HS-27A (cell line): Measurements from ENCODE around the gene C22orf39.

Experiments
- DNase-seq: peaks from one replicate; pipeline ENCODE4 v3.0.0-alpha.2; 2012; ENCODE audit warnings: low read depth, missing footprints

C22orf39 gene

DNA sequence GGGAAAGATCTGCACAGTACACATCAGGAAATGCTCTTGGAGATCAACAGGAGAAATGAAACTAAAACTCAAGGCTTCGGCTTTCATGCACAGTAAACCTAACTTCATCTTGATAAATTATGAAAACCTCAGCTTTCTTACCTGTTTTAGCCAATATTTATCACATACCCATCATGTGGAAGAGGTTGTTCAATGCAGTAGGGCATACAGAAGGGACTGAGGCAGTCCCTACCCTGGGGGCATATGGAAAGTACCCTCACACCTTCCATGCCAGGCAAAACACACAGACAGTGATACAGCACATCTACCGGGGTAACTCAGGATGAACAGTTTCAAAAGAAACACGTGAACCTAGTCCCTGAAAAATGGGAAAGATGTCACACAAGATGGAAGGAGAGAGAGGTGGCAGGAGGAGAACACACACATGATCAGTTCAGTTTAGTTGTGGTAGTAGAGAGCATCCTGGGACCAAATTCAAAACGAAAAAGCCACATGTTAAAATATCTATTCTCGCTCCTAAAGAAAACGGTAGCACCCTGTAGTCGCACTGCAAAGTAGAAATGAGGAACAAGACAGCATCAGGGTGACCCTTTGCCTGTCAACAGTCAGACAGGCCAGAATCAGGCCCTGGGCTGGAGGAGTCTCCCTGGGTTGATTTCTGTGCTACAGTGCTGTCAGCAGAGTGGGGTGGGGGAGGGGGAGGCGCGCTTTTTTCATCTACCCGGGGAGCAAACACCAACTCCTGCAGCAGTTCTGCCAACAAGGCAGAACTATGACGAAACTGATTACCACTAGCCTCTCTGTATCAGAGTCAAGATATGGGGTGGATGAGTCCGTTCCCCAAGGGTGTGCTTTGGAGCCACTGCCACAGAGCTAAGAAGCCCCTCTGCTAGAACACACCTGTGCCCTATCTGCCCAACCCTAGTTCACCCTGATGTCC lies 17.3 kb downstream of the C22orf39 start:
- DNase-seq: no peak

DNA sequence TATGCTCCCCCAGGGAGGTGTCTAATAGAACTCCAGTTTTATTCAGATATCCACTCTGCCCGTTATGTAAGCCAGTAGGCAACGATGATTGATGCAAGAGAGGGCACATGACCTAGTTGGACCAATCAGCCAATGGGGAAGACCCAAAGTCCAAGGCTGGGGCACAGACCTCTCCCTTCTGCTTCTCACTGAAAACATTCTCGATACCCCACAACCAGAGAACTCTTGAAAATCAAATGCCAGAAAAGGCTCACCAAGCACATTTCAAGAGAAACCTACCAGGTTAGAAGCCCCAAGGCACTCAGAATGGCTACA lies 23.4 kb downstream of the C22orf39 start:
- no peak for DNase-seq

DNA sequence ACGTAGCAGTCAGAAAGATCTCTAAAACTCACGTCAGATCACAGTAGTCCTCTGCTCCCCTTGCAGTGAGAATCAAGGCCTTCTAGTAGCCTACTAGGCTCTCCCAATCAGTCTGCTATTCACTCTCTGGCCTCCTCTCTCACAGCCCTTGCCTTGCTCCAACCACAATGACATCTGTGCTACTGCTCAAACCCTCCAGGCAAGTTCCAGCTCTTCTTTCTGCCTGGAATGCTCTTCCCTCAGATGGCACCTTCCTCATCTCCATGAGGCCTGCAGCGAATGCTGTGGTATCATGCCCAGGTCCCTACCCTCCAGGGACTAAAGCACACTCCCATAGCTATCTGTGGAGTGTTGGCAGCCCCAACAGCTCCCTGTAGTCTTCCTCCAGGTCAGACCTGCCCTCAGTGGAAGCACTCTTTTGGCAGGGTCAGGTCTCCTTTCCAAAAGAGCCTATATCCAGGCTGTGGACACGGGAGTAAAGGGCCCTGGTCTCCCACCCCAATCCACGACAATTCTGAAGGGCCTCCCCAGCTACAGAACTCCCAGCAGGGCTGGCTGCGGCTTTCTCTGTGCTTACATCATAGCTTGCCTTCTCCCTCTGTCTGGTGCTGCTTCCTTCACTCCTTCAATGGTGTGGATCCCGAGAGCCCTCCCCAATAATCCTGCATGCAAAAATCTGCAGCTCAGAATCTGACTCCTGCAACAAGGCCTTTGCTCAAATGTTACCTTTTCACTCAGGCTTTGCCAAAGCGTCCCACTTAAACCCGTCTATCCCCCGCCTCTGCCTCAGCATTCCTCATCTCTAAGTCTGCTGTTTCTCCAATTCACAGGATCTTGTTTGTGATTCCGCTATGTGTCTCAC lies 24.8 kb downstream of the C22orf39 start:
- DNase-seq: no peak

DNA sequence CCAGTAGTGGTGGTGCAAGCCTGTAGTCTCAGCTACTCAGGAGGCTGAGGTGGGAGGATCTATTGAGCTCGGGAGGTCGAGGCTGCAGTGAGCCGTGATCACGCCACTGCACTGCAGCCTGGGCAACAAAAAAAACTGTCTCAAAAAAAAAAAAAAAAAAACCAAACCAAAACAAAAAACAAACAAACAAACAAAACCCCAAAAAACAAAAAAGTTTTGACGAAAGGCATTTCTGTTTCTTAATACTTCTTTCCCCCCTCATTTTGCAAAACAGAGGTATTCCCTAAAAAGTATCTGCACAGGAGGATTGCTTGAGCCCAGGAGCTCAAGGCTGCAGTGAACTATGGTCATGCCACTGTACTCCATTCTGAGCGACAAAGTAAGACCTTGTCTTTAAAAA lies 27.2 kb downstream of the C22orf39 start:
- DNase-seq: no peak

DNA sequence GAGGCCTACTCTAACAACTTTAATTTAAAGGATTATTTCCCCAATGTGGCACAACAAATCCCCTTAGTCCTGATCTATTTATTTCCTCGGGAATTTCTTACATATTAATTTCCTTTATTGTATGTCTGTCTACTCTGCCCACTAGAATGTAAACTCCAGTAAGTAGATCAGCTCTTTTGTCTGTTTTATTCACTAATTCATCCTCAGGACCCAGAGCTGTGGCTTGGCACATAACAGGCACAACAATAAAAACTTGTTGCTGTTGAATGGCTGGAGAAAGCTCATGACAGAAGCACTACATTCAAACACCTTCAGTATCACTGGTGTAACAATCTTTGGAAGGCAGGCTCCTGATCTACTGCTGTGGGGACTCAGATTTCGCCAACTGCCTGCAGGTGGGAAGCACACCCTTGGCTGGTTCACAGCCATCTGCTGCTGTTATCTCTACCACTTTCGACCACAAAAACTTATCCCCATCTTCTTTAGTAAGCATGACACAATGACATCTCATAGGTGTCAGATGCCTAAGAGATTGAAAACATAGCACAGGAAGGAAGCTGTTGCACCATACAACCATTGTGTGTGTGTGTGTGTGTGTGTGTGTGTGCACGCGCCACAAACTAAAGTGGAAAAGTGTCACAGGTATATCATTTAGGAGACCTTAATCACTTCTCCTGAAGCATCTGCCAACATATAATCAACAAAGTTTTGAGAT lies 27.9 kb downstream of the C22orf39 start:
- no peak for DNase-seq

DNA sequence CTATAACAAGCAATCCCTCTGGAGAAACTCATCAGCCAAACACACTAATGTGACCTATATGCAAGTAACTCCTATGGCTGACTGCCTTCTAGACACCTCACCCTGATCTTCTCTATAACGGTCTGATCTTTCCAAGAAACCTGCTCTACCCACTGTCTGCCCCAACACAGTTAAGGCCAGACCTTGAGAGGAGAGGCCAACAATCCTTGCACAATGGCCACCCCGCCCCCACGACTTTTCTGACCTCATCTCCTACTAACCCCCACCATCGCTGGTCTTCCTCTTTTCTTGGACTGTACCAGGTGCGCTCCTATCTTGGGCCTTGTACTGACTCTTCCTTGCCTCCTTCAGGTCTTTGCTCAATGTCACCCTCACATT lies 28.4 kb downstream of the C22orf39 start:
- no peak for DNase-seq

DNA sequence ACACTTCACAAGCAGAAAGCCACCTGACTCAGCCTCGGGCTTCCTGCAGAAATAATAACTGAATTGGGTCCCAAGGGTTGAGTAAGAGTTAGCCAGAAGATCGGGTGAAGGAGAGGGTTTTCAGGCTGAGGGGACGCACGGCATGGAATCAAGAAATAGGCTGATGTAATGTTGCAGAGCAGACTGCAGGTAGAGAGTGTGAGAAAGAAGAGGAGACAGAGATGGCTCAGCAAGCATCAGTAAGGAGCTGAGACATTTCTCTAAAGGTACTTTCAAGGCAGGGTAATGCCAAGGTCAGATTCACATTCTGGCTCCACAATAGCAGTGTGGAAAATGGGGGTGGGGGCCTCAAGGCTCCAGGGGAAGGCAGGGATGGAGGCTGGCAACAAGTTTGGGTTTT lies 34.6 kb downstream of the C22orf39 start:
- no peak for DNase-seq

DNA sequence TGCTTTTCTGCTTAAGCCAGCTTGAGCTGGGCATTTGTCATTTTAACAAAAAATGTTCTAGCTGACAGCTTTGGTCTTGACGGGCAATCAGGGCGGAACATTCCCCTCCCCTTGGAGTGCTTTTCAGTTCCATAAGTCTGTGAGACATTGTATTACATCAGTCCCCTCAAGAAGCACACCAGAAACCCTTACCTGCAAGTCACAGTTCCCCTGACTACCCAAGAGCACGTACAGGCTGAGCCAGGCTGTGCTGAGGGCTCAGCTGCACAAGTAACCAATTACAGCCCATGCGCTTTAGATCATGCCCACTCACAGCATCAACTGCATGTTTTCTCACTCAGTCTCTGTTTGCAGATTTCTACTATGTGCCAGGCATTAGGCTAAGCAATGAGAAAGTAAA lies 35.0 kb downstream of the C22orf39 start:
- no peak for DNase-seq

DNA sequence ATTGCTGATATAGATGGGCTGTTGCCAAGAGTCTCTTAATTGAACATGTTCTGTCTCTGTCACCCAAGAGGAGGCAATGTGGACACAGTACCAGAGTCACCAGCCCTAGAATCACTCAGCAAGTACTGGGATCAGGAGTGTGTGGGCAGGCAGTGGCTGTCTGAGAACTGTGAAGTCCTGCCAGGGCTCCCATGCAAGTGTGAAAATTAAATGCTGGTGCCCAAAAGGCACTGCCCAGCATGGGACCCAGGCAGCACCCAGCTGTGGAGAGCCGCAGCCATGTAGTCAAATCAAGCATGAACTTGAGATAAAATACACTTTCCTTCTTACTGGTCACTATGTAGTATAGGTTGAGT lies 35.8 kb downstream of the C22orf39 start:
- DNase-seq: no peak

DNA sequence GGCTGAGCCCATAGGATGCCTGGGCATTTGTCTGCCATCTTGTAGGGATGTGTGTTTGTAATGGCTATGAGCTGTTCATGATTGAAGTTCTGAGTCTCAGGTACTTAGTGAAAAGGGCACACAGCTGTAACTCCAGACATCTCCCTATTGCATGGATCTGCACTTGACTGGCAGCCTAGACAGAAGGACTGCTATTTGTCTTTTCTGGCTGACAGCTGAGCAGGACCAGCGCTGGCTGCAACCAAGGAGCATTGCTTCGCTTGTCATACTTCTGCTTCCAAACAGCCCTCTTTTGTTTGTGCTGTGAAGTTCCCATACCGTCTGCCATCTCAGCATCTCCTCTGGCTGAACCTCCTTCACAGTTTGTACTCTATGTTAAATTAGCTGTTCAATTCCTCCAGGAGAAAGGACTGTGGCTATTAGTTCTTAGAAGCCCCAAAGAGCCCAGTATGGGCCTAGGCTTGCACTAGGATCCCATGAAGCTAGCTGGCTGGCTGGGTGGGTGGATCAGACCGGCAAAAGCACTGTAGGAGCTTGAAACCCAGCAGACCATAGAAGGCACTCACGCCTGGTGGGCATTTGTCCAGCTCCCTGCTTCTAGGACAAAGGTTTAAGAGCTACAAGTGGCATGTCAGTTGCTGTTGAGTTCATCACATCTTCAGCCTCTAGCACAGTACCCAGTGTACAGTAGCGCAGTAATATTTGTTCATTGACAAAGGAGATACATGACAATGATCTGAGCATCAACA lies 36.4 kb downstream of the C22orf39 start:
- DNase-seq: no peak

DNA sequence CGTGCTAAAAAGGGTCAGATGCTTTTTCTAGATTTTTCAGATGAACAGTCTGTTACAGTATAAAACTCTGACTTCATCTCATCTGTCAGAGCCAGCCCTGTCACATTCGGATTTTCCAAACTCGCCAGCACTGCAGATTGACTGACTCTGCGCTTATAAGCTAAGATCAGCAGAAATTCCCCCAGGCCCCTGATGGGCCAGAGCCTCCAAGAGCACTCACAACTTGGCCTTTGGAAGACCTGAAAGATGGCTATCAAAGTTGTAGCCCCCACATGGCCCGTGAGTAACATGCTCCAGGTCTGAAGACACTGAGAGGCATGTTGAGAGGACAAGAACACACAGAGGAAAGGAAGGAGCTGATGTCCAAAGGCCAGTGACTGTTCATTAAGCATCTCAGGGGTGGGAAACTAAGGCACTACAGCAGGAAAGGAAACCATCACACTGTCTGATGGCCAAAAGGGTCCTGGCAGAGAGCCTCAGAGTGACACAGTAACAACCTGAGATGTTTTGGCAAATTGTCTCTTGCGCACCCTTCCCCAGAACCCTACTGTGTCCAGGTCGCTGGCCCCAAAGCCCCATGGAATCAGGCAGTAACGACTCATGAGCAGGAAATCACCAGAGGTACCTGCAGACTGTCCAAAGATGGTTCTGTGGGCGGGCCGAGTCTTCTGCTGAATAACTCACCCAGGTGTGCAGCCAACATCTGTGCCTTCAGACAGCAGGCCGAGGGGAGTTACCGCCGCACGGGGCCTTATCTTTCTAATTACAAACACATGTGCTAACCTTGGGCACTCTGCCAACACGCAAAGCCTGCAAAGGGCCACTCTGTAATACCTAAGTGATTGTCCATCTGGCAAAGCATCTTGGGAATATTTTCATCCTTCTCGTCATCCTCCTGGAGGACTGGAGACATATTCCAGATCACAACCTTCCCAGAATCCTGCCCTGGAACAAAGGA lies 39.6 kb downstream of the C22orf39 start:
- no peak for DNase-seq

DNA sequence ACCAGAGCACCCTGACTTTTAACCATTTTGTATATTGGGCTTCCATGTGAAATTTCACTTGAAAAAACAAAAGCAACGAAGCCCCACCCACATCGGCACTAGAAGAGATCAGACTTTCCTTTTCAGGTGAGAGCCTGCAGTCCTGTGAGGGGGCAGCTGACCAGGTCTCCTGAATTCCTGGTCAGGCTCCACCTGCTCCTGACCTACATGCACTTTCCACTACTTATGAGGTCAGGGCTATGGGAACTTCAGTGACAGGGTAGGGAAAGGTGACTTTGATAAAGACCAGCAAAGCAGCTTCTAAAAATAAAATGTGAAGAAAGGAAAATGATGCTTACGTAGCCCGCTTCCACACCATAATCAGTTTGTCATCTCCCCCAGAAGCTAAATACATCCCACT lies 40.7 kb downstream of the C22orf39 start:
- no peak for DNase-seq

DNA sequence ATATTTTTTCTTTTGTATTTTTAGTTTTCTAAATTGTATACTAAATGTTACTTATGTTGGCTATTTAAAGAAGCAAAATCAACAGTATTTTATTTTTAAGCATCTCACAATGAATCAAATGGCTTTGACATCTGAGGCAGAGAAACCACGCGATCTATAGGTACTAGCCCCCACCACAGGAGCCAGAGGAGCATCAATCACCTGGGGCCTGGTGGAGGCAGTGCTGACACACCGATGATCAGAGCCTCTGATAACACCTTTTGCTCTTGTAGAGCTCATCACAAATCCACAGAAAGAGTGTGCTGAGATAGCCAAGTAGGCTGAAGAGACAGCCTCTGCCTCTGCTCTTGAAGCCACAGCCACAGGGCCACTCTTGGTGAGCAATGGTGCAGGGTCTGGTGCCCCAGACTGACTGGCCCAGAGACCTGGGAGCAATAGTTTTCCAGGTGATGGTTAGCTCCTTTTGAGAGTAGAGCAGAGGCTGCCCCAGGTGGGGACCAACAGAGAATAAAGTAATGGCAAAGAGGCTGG lies 41.2 kb downstream of the C22orf39 start:
- no peak for DNase-seq

DNA sequence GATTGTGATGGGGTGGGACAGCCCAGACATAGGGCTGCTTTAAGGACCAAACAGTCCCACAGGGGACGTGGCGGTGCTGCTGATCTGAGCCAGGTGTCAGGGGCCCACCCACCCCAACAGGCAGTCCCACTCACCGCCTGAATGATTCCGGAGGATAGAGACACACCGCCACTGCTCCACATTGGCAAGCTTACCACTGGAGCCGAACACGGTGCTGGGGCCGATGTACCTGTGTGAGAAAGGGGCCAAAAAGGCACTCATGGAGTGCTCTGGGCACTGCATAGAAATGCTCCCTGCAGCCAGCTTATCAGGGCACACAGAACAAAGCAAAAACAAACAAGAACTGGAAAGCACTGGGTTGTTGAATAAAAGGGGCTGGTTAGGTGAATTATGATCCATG lies 41.9 kb downstream of the C22orf39 start:
- DNase-seq: no peak

DNA sequence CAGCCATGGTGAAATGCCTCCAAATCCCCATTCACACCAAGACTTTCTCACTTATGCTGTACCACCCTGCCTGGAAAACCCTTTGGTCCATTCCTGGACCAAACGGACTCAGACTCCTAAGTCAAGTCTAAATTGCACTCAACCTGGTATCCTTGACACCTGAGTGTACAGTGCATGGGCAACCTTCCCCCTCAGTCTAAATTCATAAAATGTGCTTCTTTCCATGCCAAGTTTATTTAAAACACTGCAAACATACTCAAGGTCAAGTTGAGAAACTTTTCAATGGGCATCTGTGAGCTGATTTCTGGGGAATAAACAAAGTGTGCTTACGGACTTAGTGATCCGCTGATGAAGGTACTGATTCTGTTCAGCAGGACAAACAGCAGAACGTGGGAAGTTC lies 42.4 kb downstream of the C22orf39 start:
- no peak for DNase-seq

DNA sequence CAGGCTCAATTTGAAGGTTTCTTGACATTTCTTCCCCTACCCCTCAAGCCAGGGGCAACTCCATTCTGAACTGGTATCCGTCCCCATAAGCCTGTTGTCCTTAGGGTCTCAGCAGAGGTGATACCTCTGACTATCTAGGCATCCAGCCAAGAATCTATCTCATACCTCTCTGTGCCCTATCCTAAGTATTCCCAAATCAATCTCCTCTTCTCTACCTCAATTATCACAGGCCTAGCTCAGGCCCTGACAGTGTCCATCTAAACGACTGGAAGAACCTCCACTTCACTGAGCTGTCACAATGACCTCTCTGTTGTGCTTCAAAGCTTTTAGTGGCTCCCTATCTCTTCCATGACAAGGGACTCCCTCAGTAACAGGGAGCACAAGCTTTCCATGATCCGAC lies 42.8 kb downstream of the C22orf39 start:
- DNase-seq: no peak

DNA sequence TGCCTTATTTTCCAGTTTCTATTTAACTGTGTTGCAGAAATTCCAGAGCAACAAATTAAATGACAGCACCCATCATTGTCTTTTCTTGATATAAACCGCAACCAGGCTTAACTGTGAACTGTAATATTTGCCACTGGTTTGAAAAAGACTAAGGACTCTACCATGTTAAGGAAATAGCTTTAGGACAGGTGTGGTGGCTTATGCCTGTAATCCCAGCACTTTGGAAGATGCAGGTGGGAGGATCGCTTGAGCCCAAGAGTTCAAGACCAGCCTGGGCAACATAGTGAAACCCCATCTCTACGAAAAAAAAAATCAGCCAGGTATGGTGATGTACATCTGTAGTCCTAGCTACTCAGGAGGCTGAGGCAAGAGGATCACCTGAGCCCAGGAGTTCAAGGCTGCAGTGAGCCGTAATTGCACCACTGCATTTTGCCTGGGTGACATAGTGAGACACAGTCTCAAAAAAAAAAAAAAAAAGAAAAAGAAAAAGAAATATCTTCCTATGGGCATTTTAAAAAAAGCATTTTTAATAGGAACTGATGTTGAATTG lies 44.8 kb downstream of the C22orf39 start:
- DNase-seq: no peak

DNA sequence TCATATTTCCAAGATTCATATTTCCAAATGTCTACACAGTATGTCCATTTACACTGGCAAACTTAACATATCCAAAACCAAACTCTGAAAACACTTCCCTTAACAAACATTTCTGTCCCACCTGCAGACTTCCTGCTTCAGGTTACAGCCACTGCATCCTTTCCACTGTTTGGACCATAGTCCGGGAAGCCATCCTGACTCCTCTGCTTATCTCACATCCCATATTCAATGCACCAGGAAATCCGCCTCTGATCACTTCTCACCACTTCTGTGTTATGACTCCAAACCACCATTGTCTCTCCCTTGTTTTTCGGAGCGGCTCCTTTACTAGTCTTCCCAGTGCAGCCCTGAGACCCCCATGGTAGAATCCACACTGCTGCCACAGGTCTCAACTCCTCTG lies 46.0 kb downstream of the C22orf39 start:
- DNase-seq: no peak

DNA sequence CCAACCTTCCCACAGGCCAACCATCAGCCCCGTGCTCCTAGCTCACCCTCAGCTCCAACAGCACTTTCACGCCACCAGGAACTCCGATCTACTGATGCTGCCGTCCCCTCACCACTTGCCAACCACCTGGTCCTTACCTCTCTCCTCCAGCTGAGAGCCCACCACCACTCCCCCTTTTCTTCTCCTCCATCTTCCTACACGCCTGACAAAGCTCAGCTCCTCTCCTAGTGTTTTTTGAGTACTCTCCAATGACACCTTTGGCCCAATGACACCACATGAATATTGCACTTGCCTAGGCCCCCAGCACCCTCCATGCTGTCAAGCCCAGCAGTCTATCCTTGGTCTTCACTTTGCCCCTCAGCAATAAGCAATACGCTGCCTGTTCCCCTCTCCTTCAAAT lies 46.6 kb downstream of the C22orf39 start:
- DNase-seq: no peak

DNA sequence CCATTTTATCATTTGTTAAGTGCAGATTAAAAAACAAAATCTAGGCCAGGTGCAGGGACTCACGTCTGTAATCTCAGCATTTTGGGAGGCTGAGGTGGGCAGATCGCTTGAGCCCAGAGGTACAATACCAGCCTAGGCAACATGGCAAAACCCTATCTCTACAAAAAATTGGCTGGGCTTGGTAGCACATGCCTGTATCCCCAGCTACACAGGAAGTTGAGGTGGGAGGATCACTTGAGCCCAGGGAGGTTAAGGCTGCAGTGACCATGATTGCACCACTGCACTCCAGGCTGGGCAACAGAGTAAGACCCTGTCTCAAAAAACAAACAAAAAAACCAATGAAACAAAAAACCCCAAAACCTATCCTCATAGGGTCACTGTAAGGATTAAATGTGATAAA lies 48.9 kb downstream of the C22orf39 start:
- DNase-seq: no peak
